PFSK-1 (cell line): Measurements from ENCODE around the gene MYO16. TPM values are rescaled to one million over a fixed set of nuclear protein-coding genes. Genes with fewer than 3 reads are reported as not detected.

Experiments used
- FOXP2 ChIP-seq: optimal IDR thresholded peaks from 2 replicates; pipeline ENCODE3; 2011; ENCODE audit warnings: borderline replicate concordance, control low read depth, inconsistent platforms; ENCODE audit not compliant: insufficient read depth; ENCODE audit errors: extremely low read length, extremely low read depth
- POLR2AphosphoS5 ChIP-seq: IDR thresholded peaks from 2 replicates; pipeline ENCODE4 v1.6.1; 2012; ENCODE audit warnings: low read depth, mild to moderate bottlenecking, control low read depth, low read length, moderate library complexity
- SIN3A ChIP-seq: IDR thresholded peaks from 2 replicates; pipeline ENCODE4 v1.6.1; 2012; ENCODE audit warnings: mild to moderate bottlenecking, low read length, moderate library complexity, borderline replicate concordance; ENCODE audit not compliant: insufficient read depth
- TAF1 ChIP-seq: IDR thresholded peaks from 2 replicates; pipeline ENCODE4 v1.6.1; 2012; ENCODE audit warnings: low read length, control low read depth, borderline replicate concordance; ENCODE audit not compliant: insufficient read depth
- polyA plus RNA-seq: library from polyadenylated mRNA; unstranded; fragments of >200 nt; gene quantifications from one replicate; pipeline ENCODE4 v1.2.1, GENCODE V29; 2012; ENCODE audit warnings: low read depth, missing spikeins; ENCODE audit not compliant: insufficient read length
- TF ChIP-seq, protein P1 (sequence below), 2 experiments: IDR thresholded peaks; 2 replicates each; pipeline versions ENCODE4 v1.6.1 to v1.8.0; 2011 to 2012; ENCODE audit warnings: low read depth in 2 of 2, low read length in 2 of 2, control low read depth in 1 of 2, inconsistent platforms in 1 of 2, mild to moderate bottlenecking in 1 of 2, moderate library complexity in 1 of 2; ENCODE audit not compliant: insufficient read depth in 1 of 2

MYO16 gene
- polyA plus RNA-seq: not detected

DNA sequence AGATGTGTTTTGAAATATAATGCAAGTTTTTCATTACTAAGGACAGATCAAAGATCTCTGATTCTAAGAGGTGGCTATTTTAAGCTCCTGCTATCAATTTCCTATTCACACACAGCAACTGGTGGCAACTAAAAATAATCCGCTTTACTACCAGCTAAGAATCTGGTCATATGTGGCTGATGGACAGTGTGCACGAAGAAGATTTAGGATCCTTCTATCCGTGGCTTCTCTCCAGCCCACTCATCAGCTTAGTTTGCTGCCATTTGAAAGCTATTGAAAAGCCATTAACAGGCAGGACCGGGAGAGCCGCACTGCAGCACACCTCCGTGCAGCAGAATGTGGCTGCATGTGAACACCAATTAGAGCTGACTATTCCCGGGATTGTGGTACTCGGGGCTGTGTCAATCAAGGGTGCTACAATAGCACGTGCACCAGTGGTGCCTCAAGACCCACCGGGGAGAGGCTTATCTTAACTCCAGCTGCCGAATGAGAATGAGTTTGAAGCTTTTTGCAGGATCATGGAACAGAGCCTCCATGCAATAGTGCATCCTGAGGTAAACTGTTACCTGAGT is at the start of gene MYO16:
TSS of gene MYO16 (plus strand) at position 431 of the 572 bp plus-strand sequence. CDS start 234 bp downstream, outside the sequence.
- no peak for TF ChIP-seq POLR2AphosphoS5
- no peak for TF ChIP-seq FOXP2
- no peak for TF ChIP-seq SIN3A

DNA sequence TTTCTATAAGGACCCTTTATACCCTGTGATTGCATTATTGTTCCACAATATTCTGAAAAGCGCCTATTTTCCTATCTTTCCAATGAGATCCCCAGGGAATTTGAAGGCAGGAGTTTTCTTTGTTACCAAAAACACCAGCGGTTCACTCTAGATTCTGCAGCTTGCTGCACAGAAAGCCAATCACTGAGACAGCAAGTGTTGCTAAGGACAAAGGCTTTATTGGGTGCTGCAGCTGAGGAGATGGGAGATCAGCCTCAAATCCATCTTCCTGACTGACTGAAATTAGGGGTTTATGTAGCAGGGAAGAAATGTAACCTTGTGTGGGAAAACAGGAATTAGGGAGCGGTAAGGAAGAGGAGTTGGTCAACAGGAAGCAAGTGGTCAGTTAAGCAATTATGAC is 42.6 kb upstream of the MYO16 start:
- no peak for TF ChIP-seq TAF1
- TF ChIP-seq POLR2AphosphoS5: no peak
- no peak for TF ChIP-seq FOXP2
- TF ChIP-seq, protein P1, sequence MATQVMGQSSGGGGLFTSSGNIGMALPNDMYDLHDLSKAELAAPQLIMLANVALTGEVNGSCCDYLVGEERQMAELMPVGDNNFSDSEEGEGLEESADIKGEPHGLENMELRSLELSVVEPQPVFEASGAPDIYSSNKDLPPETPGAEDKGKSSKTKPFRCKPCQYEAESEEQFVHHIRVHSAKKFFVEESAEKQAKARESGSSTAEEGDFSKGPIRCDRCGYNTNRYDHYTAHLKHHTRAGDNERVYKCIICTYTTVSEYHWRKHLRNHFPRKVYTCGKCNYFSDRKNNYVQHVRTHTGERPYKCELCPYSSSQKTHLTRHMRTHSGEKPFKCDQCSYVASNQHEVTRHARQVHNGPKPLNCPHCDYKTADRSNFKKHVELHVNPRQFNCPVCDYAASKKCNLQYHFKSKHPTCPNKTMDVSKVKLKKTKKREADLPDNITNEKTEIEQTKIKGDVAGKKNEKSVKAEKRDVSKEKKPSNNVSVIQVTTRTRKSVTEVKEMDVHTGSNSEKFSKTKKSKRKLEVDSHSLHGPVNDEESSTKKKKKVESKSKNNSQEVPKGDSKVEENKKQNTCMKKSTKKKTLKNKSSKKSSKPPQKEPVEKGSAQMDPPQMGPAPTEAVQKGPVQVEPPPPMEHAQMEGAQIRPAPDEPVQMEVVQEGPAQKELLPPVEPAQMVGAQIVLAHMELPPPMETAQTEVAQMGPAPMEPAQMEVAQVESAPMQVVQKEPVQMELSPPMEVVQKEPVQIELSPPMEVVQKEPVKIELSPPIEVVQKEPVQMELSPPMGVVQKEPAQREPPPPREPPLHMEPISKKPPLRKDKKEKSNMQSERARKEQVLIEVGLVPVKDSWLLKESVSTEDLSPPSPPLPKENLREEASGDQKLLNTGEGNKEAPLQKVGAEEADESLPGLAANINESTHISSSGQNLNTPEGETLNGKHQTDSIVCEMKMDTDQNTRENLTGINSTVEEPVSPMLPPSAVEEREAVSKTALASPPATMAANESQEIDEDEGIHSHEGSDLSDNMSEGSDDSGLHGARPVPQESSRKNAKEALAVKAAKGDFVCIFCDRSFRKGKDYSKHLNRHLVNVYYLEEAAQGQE (IDR thresholded peaks at IDR 0.05; ENCODE audit: insufficient read depth in 1 of 2, low read depth in 2 of 2, low read length in 2 of 2): no peak
- no peak for TF ChIP-seq SIN3A

DNA sequence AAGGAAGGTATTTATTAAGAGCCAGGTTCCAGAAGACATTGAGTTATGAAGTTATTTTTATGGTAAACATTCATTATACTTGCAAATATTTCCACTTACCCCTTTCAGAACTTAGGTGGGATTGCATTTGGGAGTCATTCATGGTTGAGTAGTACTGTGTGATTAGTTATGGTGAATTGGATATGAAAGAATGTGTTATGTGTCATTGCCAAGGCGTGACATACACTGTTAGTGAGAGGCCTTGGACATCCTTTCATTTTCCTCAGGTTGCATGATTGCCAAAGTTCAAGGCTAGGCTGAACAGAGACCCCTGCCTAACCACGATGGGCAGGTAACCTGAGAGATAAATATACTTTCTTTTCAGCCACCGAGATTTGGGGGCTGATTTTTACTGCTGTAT is 40.9 kb upstream of the MYO16 start:
- no peak for TF ChIP-seq TAF1
- TF ChIP-seq POLR2AphosphoS5: no peak
- TF ChIP-seq FOXP2: no peak
- TF ChIP-seq, protein P1 (IDR thresholded peaks at IDR 0.05; ENCODE audit: insufficient read depth in 1 of 2, low read depth in 2 of 2, low read length in 2 of 2): no peak
- TF ChIP-seq SIN3A: no peak

DNA sequence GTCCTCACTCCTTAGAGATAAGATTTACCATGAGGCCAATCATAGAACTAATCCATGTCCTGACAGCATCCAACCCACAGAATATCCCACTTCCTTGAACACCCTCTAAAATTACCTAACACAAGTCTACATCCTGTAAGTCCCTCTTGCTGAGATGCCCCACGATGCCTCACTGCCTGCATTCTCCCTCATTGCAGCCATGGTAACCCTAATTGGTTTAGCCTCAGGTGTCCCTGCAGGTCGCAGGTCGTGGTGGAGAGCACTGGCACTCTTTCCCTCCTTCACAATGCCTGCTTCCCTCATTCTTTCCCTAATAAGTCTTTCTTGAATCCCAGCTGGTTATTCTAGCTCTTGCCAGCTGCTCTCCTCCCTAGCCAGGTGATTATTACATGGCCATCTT is 35.3 kb upstream of the MYO16 start:
- TF ChIP-seq, protein P1 (IDR thresholded peaks at IDR 0.05; ENCODE audit: insufficient read depth in 1 of 2, low read depth in 2 of 2, low read length in 2 of 2): no peak
- TF ChIP-seq TAF1 (no peak), POLR2AphosphoS5 (no peak), FOXP2 (no peak), SIN3A (no peak)

DNA sequence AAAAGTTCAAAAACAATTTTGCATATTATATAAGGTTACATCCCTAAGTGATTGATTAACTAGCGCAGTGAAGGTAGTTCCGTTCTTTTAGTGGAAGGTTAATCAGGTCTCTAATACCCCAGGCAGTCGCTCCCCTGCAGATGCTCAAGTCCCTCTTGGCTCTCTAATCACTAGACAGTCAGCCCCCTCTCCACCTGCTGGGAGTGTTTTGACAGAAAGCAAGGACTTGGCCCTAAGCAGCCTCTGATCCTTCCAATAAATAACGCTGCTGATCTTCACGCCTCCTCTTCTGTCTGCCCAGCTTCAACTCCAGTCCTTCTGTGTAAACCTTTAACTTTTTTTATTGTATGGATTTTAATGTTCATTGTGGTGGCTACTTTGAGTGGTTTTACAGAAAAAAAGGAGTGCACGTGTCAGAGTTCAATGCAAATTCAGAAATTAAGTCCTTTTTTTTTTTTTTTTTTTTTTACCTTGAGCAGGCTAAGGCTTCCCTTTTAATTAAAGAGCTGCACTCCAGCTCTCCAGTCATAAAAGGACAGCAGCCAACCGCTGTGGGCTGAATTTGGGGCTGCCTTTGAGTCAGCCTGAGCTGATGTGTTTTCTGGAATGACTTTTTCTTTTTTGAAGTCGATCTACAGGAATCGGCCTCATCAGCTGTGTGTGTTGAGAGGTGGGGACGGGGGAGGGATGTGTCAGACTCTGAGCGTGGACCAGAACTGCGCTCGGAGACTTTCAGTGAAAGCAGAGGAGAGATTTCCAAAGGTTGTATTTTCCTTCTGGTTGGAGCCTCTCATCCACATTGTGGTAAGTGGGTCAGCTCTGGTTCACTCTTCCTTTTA is 33.8 kb upstream of the MYO16 start:
- no peak for TF ChIP-seq FOXP2
- TF ChIP-seq SIN3A: no peak
- TF ChIP-seq, protein P1 (IDR thresholded peaks at IDR 0.05; ENCODE audit: insufficient read depth in 1 of 2, low read depth in 2 of 2, low read length in 2 of 2): no peak
- TF ChIP-seq TAF1: no peak
- no peak for TF ChIP-seq POLR2AphosphoS5
